T-cell (primary cell): Measurements from ENCODE around the gene DHRS12. TPM values are rescaled to one million over a fixed set of nuclear protein-coding genes. Genes with fewer than 3 reads are reported as not detected.

Experiments used
- ATAC-seq, 4 experiments: fragments of 200-7000 bp in 3 of 4; fragments of 150-1000 bp in 1 of 4; cut with Tn5 transposase; replicated peaks in 1 of 4; 1 replicate in 3 of 4; 2 replicates in 1 of 4; pipeline ENCODE4 v1.10.0; 2021; ENCODE audit warnings: moderate library complexity in 3 of 4, mild to moderate bottlenecking in 2 of 4, moderate number of reproducible peaks in 1 of 4
- CTCF ChIA-PET, 2 donors: fragments of 300-600 bp; sonication (Branson Sonifier 250); formaldehyde crosslinking; loops; one replicate each; lab custom pipeline; 2022; ENCODE audit warnings: antibody characterized with exemption in 2 of 2; lab: Charles Lee
- POLR2A ChIA-PET, 2 donors: fragments of 300-600 bp; sonication (Branson Sonifier 250); formaldehyde crosslinking; loops; one replicate each; lab custom pipeline; 2022; ENCODE audit warnings: antibody characterized with exemption in 2 of 2; lab: Charles Lee
- DNase-seq, 35 experiments: peaks; one replicate each; pipeline versions ENCODE4 v3.0.0 to v3.0.0-alpha.2; 2013 to 2023
- H3K27ac ChIP-seq: one replicate; pipeline ENCODE4 v1.5.1; 2013; ENCODE audit warnings: low read length
- H3K27me3 ChIP-seq, 2 experiments: replicated peaks in 1 of 2; 1 replicate in 1 of 2; 2 replicates in 1 of 2; pipeline versions ENCODE4 v1.6.1 to v1.7.0; 2013; ENCODE audit warnings: low read length in 1 of 2, mixed read lengths in 1 of 2; ENCODE audit not compliant: control insufficient read depth in 2 of 2, insufficient read depth in 2 of 2; ENCODE audit errors: extremely low read depth in 1 of 2
- H3K36me3 ChIP-seq, 2 donors: 1 replicate in 1 of 2; 2 replicates in 1 of 2; pipeline versions ENCODE4 v1.6.1 to v1.7.0; 2013; ENCODE audit warnings: low read length in 1 of 2; ENCODE audit not compliant: control insufficient read depth in 2 of 2, insufficient read depth in 1 of 2; ENCODE audit errors: extremely low read depth in 1 of 2
- H3K4me1 ChIP-seq, 2 experiments: 1 replicate in 1 of 2; 2 replicates in 1 of 2; pipeline versions ENCODE4 v1.6.1 to v1.7.0; 2013; ENCODE audit warnings: low read length in 2 of 2, mixed read lengths in 1 of 2; ENCODE audit not compliant: insufficient read depth in 2 of 2, control insufficient read depth in 1 of 2; ENCODE audit errors: extremely low read depth in 1 of 2
- H3K4me3 ChIP-seq, 2 donors: 1 replicate in 1 of 2; 2 replicates in 1 of 2; pipeline versions ENCODE4 v1.5.1 to v1.7.0; 2013; ENCODE audit warnings: mild to moderate bottlenecking in 2 of 2, low read length in 1 of 2, moderate library complexity in 1 of 2; ENCODE audit not compliant: control insufficient read depth in 1 of 2; ENCODE audit errors: extremely low read depth in 1 of 2
- H3K9me3 ChIP-seq: 2 replicates; pipeline ENCODE4 v1.7.0; 2013
- H3K27ac Mint-ChIP-seq, 2 donors: one replicate each; pipeline ENCODE4 v1.8.0; 2020 to 2021; ENCODE audit warnings: mild to moderate bottlenecking in 2 of 2, mixed read lengths in 2 of 2
- H3K27me3 Mint-ChIP-seq, 2 donors: one replicate each; pipeline ENCODE4 v1.8.0; 2021 to 2022; ENCODE audit warnings: mixed read lengths in 2 of 2
- H3K36me3 Mint-ChIP-seq: one replicate; pipeline ENCODE4 v1.8.0; 2021; ENCODE audit warnings: mixed read lengths
- H3K4me1 Mint-ChIP-seq, 3 donors: one replicate each; pipeline ENCODE4 v1.8.0; 2020 to 2022; ENCODE audit warnings: mixed read lengths in 3 of 3, mild to moderate bottlenecking in 1 of 3
- H3K4me3 Mint-ChIP-seq, 3 donors: one replicate each; pipeline ENCODE4 v1.8.0; 2020 to 2022; ENCODE audit warnings: mild to moderate bottlenecking in 3 of 3, mixed read lengths in 3 of 3, moderate library complexity in 3 of 3
- H3K9me3 Mint-ChIP-seq, 3 donors: one replicate each; pipeline ENCODE4 v1.8.0; 2020 to 2022; ENCODE audit warnings: mixed read lengths in 3 of 3
- WGBS: methylation state at CpG from one replicate; pipeline ENCODE4 v1.1.5; 2013; ENCODE audit warnings: missing lambda C conversion rate; ENCODE audit not compliant: insufficient coverage; 5-methylcytosine and 5-hydroxymethylcytosine counted together
- total RNA-seq, 35 experiments: library from RNA in 6 of 35; stranded (reverse) in 6 of 35; fragments of 120-200 nt in 1 of 35; gene quantifications; one replicate each; pipeline versions ENCODE4 v1.2.1 to v1.2.4 and lab custom pipeline; 2013 to 2026

The DHRS12 gene
- total RNA-seq, 5 donors from 2014 or later (not counting 1 experiment from before 2014, with no cell fraction given): 18.1 to 27.8 (median 21.7) TPM

DNA sequence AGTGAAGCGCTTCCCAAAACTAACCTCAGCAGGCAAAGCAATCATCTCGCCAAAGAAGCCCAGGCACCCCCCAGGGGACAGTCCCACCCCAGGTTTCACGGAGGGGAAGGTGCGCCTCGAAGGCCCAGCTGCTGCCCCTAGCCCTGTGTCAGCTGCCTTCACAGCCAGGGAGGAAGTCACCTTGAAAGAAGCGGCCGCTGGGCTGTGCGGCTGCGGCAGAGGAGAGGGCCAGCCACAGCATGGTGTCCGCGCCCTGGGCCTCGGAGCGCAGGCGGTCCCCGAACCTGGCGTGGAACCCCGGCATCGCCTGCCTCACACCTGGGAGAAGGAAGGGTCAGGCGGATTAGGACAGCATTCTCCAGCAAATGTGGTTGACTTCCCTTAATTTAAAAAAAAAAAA, 35.0 kb downstream of the DHRS12 start:
- H3K27ac ChIP-seq: no peak overlapping the region
- H3K4me3 ChIP-seq: no peak overlapping the region
- CTCF ChIA-PET: no interaction called here
- Mint-ChIP-seq H3K27ac (no peak overlapping the region), H3K4me3 (no peak overlapping the region), H3K4me1 (peaks cover 18 to 19% (median 19%) of the 10 kb centered on the region in 3 donors), H3K36me3 (peaks cover 24% of the 10 kb centered on the region), H3K9me3 (no peaks in the 10 kb centered on the region), H3K27me3 (no peaks in the 10 kb centered on the region)
- H3K4me1 ChIP-seq: peaks cover 8 to 15% of the 10 kb centered on the region in 2 experiments
- H3K27me3 ChIP-seq: no peaks in the 10 kb centered on the region
- POLR2A ChIA-PET: no interaction called here
- H3K36me3 ChIP-seq: peaks cover 8 to 26% of the 10 kb centered on the region in 2 donors
- no peak for DNase-seq
- ATAC-seq: no peak
- 95% methylated on average over 15 of the region's 19 CpGs for WGBS
- H3K9me3 ChIP-seq: no peaks in the 10 kb centered on the region

DNA sequence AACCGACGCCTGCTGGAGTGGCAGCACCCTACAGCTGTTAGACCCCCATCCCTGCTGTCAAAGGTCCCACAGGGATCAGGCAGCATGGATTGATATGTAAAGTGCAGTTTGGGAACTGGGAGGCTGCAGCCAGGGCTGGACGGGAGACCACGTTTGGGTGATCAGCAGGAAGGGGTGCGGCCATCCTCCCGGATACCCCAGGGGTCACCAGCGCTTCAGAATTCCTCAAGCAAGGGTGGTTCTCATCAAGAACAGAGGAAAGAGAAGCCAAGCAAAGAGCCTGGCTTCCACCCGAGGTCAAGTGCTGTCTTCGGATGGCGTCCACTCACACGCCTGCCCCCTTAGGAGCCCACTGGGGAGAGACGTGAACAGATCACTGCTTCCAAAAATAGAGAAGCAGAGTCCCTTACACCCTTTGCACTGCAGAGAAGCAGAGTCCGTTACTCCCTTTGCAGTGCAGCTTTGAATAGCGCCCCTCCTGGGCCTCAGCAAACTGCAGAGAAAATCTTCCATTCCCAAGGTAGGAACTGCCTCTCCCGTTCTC, 35.5 kb downstream of the DHRS12 start:
- CTCF ChIA-PET: no interaction called here
- DNase-seq (no peak), ATAC-seq (no peak)
- Mint-ChIP-seq H3K4me3 (no peak overlapping the region), H3K27me3 (no peaks in the 10 kb centered on the region), H3K4me1 (peaks cover 21 to 23% (median 22%) of the 10 kb centered on the region in 3 donors), H3K27ac (peak overlapping the region in 1 of 2 donors; percentile 48), H3K9me3 (no peaks in the 10 kb centered on the region), H3K36me3 (peaks cover 24% of the 10 kb centered on the region)
- peaks cover 8 to 23% of the 10 kb centered on the region in 2 donors for H3K36me3 ChIP-seq
- POLR2A ChIA-PET: no interaction called here
- WGBS: 98% methylated on average over 14 of the region's 15 CpGs
- no peak overlapping the region for H3K4me3 ChIP-seq
- no peak overlapping the region for H3K27ac ChIP-seq
- peaks cover 8 to 18% of the 10 kb centered on the region in 2 experiments for H3K4me1 ChIP-seq
- H3K27me3 ChIP-seq: no peaks in the 10 kb centered on the region
- H3K9me3 ChIP-seq: no peaks in the 10 kb centered on the region

DNA sequence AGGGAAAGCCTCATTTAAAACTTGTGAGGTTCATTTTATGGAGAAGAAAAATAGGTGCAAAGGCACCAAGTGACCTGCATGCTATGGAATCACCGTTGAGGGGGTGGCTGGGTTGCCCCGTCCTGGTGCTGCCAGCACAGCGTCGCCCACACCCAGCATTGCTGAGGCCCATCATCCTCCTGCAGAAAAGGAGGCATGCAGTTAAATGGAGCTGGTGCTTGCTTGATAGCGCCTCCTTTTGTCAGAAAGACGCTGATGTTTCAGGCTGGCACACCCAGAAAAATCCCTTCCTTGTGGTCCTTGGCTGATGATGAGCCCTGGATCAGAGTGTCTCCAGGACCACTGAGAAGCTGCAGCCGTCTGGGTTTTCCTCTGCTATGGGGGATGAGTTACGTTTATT, 36.9 kb downstream of the DHRS12 start:
- Mint-ChIP-seq H3K36me3 (peaks cover 26% of the 10 kb centered on the region), H3K27ac (peak overlapping the region in 1 of 2 donors; percentile 65), H3K9me3 (no peaks in the 10 kb centered on the region), H3K4me1 (peaks cover 21 to 28% (median 24%) of the 10 kb centered on the region in 3 donors), H3K4me3 (no peak overlapping the region), H3K27me3 (no peaks in the 10 kb centered on the region)
- DNase-seq (no peak), ATAC-seq (no peak)
- Histone ChIP-seq H3K4me1 (peaks cover 8 to 19% of the 10 kb centered on the region in 2 experiments), H3K9me3 (no peaks in the 10 kb centered on the region), H3K27ac (no peak overlapping the region), H3K27me3 (no peaks in the 10 kb centered on the region), H3K36me3 (peaks cover 10 to 14% of the 10 kb centered on the region in 2 donors), H3K4me3 (no peak overlapping the region)
- ChIA-PET CTCF (no interaction called here), POLR2A (no interaction called here)
- WGBS: 94% methylated on average over 5 of the region's 8 CpGs

DNA sequence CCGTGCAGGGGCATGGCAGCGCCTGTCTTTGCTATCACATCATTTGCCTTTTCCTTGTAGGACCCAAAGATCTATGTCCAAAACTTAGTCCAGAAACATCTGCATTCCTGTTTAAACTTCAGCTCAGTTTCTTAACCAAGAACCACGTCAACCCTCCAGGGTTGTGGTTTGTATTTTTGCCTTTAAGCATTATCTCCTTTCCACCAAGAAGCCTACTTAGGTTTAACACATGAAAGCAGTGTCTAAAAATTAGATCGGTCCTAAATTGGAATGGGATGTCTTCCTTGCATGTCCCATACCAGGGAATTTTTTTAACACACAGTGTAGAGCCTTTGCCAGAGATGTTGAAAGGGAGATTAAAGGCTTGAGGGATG, 38.8 kb downstream of the DHRS12 start:
- Histone ChIP-seq H3K36me3 (peaks cover 14 to 18% of the 10 kb centered on the region in 2 donors), H3K9me3 (no peaks in the 10 kb centered on the region), H3K27ac (peak overlapping the region; percentile 84), H3K4me1 (peaks cover 8 to 19% of the 10 kb centered on the region in 2 experiments), H3K4me3 (peak overlapping the region; percentile 29 to 40), H3K27me3 (no peaks in the 10 kb centered on the region)
- H3K4me3 Mint-ChIP-seq: peak overlapping the region; percentile 71 to 84 (median 76)
- no peaks in the 10 kb centered on the region for H3K9me3 Mint-ChIP-seq
- ATAC-seq (peak in 1 of 4 experiments; percentile 10), DNase-seq (peak in 1 of 35 experiments; percentile 5)
- CTCF ChIA-PET: interaction anchor here (0.9 to 2.6 kb wide), 4 partner anchors 33 to 330 kb away, joined by 3 to 17 read pairs (median 8); no protein-coding TSS in a partner anchor
- peak overlapping the region; percentile 97 to 98 for H3K27ac Mint-ChIP-seq
- H3K4me1 Mint-ChIP-seq: peaks cover 21 to 28% (median 24%) of the 10 kb centered on the region in 3 donors
- peaks cover 28% of the 10 kb centered on the region for H3K36me3 Mint-ChIP-seq
- H3K27me3 Mint-ChIP-seq: no peaks in the 10 kb centered on the region
- WGBS: no CpG with 5 or more reads among the region's 4 CpGs
- POLR2A ChIA-PET: interaction anchor here in 1 of 2 donors (0.7 to 1.2 kb wide), 2 partner anchors 41 to 312 kb away, joined by 3 to 15 read pairs; partner anchors contain the start of gene INTS6

DNA sequence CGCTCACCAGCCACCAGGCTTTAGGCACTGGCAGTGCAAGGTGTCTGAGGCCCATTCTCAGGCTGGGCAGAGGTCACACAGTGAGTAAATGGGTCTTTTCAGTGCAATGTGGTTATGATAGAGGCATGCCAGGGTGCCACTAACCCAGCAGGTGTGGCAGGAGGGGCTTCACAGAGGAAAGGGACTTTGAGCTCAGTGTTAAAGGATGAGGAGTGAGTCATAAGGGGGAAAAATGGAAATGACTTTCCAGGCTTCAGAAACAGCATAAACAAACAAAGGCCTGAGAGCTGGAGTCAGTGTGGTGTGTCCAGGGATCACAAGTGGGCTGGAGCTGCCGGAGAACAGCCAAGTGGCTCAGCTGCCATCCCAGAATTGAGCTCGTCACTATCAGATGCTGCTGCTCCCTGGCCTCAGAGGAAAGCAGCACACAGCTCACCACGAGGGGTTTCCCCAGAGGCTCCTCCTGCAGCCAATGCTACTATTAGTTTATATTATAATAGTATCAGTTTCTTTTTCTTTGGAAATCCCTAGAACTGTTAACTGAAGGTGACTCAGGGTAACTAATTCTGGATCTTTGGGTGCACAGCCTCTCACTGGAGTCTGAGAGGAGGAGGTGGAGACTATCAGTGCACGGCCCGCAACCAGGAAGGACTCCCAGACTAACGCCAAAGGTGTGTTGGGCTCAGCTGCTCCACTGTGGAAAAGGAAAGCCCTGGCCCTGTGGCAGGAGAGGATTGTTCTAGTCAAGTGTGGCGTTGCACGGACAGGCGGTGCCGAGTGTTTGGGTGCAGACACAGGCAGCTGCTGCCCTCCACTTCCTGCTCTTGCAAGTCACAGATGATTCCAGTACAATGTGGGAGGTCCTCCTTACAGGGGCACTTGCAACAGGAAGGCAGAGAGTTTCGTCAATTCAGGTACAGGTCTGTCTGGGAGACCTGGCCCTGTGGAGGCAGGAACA, 39.5 kb downstream of the DHRS12 start:
- CTCF ChIA-PET: interaction anchor here (0.5 to 2.6 kb wide), 13 partner anchors 18 to 363 kb away, joined by 3 to 17 read pairs (median 3); no protein-coding TSS in a partner anchor
- no peaks in the 10 kb centered on the region for H3K27me3 ChIP-seq
- peak overlapping the region; percentile 29 to 40 for H3K4me3 ChIP-seq
- Mint-ChIP-seq H3K36me3 (peaks cover 35% of the 10 kb centered on the region), H3K27ac (peak overlapping the region; percentile 97 to 98), H3K4me1 (peaks cover 21 to 28% (median 24%) of the 10 kb centered on the region in 3 donors), H3K27me3 (no peaks in the 10 kb centered on the region), H3K9me3 (no peaks in the 10 kb centered on the region), H3K4me3 (peak overlapping the region; percentile 71 to 84 (median 76))
- peaks cover 8 to 19% of the 10 kb centered on the region in 2 experiments for H3K4me1 ChIP-seq
- ATAC-seq: peak; percentile 80 to 92 (median 82)
- DNase-seq: peak in 34 of 35 experiments; percentile 14 to 77 (median 43)
- WGBS: 14% methylated on average over 11 of the region's 12 CpGs
- POLR2A ChIA-PET: interaction anchor here in 1 of 2 donors (0.7 to 1.2 kb wide), 5 partner anchors 41 to 314 kb away, joined by 3 to 15 read pairs (median 3); partner anchors contain the start of gene INTS6
- H3K9me3 ChIP-seq: no peaks in the 10 kb centered on the region
- peak overlapping the region; percentile 84 for H3K27ac ChIP-seq
- peaks cover 14 to 18% of the 10 kb centered on the region in 2 donors for H3K36me3 ChIP-seq

DNA sequence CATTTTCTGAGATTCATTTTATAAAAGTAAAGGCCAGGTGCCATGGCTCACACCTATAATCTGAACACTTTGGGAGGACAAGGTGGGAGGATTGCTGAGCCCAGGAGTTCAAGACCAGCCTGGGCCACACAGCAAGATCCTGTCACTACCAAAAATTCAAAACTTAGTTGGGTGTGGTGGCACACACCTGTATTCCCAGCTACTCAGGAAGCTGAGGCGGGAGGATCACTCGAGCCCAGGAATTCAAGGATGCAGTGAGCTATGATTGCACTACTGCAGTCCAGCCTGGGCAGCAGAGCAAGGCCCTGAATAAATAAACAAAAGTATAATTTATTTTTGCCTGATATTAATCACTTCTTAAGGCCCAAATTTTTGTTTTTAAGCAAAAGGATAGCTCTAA, 40.5 kb downstream of the DHRS12 start:
- Mint-ChIP-seq H3K27ac (peak overlapping the region; percentile 51 to 69), H3K36me3 (peaks cover 40% of the 10 kb centered on the region), H3K27me3 (no peaks in the 10 kb centered on the region), H3K4me1 (peaks cover 21 to 28% (median 24%) of the 10 kb centered on the region in 3 donors), H3K4me3 (no peak overlapping the region), H3K9me3 (no peaks in the 10 kb centered on the region)
- POLR2A ChIA-PET: interaction anchor here in 1 of 2 donors (0.8 to 1.1 kb wide), 3 partner anchors 42 to 313 kb away, joined by 3 read pairs; no protein-coding TSS in a partner anchor
- Histone ChIP-seq H3K4me1 (peaks cover 8 to 19% of the 10 kb centered on the region in 2 experiments), H3K9me3 (no peaks in the 10 kb centered on the region), H3K27me3 (no peaks in the 10 kb centered on the region), H3K36me3 (peaks cover 14 to 19% of the 10 kb centered on the region in 2 donors), H3K27ac (peak overlapping the region; percentile 84), H3K4me3 (no peak overlapping the region)
- WGBS: 100% methylated on average over 2 of the region's 2 CpGs
- no peak for DNase-seq
- ATAC-seq: no peak
- CTCF ChIA-PET: interaction anchor here (0.6 to 2.6 kb wide), 7 partner anchors 35 to 364 kb away, joined by 3 to 17 read pairs (median 3); no protein-coding TSS in a partner anchor
